Endothelial cell of umbilical vein (primary cell): ENCODE measurements around the gene CHMP1A. TPM values are rescaled to one million over a fixed set of nuclear protein-coding genes. Genes with fewer than 3 reads are reported as not detected.

Experiments used
- BruUV-seq: library from RNA; stranded (reverse); fragments of 400-500 nt; replicated peaks from 2 replicates; lab custom pipeline; 2021; lab: Mats Ljungman, UMichigan
- CTCF ChIA-PET: fragments of 300-600, 350-600 bp; sonication (Branson Sonifier 250); formaldehyde crosslinking; loops from one replicate; lab custom pipeline; 2021; ENCODE audit warnings: antibody characterized with exemption, inconsistent platforms; lab: Charles Lee
- POLR2A ChIA-PET: fragments of 300-600, 350-600 bp; sonication (Branson Sonifier 250); formaldehyde crosslinking; loops from one replicate; lab custom pipeline; 2021; ENCODE audit warnings: antibody characterized with exemption, inconsistent platforms; lab: Charles Lee
- DNase-seq: peaks from one replicate; pipeline ENCODE4 v3.0.0-alpha.2; 2011; ENCODE audit warnings: low read depth, low spot score
- FAIRE-seq: peaks from 2 replicates; lab custom pipeline; 2011; peaks lifted over from hg19 to GRCh38; lab: Jason Lieb, UNC
- H2AFZ ChIP-seq: 2 replicates; pipeline ENCODE4 v1.6.0; 2012; ENCODE audit warnings: low read depth, low read length, control low read depth, inconsistent platforms
- H3K27ac ChIP-seq: 2 replicates; pipeline ENCODE4 v1.5.1; 2011; ENCODE audit warnings: low read depth, mild to moderate bottlenecking, control low read depth, low read length, moderate library complexity; ENCODE audit not compliant: insufficient read depth
- H3K27me3 ChIP-seq, 2 experiments: 2 replicates each; pipeline versions ENCODE4 v1.6.0 to v1.6.1; 2011; ENCODE audit warnings: low read length in 2 of 2, mixed read lengths in 1 of 2; ENCODE audit not compliant: control insufficient read depth in 2 of 2, insufficient read depth in 2 of 2
- H3K36me3 ChIP-seq, 2 experiments: 2 replicates in 1 of 2; 3 replicates in 1 of 2; pipeline ENCODE4 v1.5.1; 2011; ENCODE audit warnings: low read length in 2 of 2, mild to moderate bottlenecking in 1 of 2, moderate library complexity in 1 of 2; ENCODE audit not compliant: control insufficient read depth in 2 of 2, insufficient read depth in 2 of 2; ENCODE audit errors: extremely low read depth in 1 of 2
- H3K4me1 ChIP-seq: 3 replicates; pipeline ENCODE4 v1.5.1; 2011; ENCODE audit warnings: mild to moderate bottlenecking, low read length; ENCODE audit not compliant: control insufficient read depth, insufficient read depth; ENCODE audit errors: extremely low read depth
- H3K4me2 ChIP-seq: 2 replicates; pipeline ENCODE4 v1.6.1; 2011; ENCODE audit warnings: low read length, control low read depth, mixed read lengths; ENCODE audit not compliant: insufficient read depth
- H3K4me3 ChIP-seq, 3 experiments: fragments of 200-600 bp in 1 of 3; sonication (generic), shearing (Covaris generic) in 1 of 3; replicated peaks in 1 of 3; 2 replicates each; pipeline ENCODE4 v1.5.1; 2011 to 2016; ENCODE audit warnings: control low read depth in 3 of 3, low read length in 3 of 3, mild to moderate bottlenecking in 2 of 3, inconsistent platforms in 1 of 3, low read depth in 1 of 3, moderate library complexity in 1 of 3; ENCODE audit not compliant: insufficient read depth in 1 of 3
- H3K79me2 ChIP-seq: 2 replicates; pipeline ENCODE4 v1.6.0; 2012; ENCODE audit warnings: low read length, inconsistent platforms; ENCODE audit not compliant: control insufficient read depth, insufficient read depth
- H3K9ac ChIP-seq: replicated peaks from 2 replicates; pipeline ENCODE3; 2011; ENCODE audit warnings: low read length, control low read depth; ENCODE audit not compliant: insufficient read depth; ENCODE audit errors: extremely low read depth
- H3K9me1 ChIP-seq: replicated peaks from 3 replicates; pipeline ENCODE4 v1.6.0; 2011; ENCODE audit warnings: mild to moderate bottlenecking, low read length; ENCODE audit not compliant: control insufficient read depth, insufficient read depth; ENCODE audit errors: extremely low read depth
- H3K9me3 ChIP-seq: replicated peaks from 2 replicates; pipeline ENCODE4 v1.5.1; 2012; ENCODE audit warnings: low read length, inconsistent platforms; ENCODE audit not compliant: control insufficient read depth, insufficient read depth
- H4K20me1 ChIP-seq: replicated peaks from 2 replicates; pipeline ENCODE3; 2011; ENCODE audit warnings: mild to moderate bottlenecking, low read length; ENCODE audit not compliant: control insufficient read depth, insufficient read depth; ENCODE audit errors: extremely low read depth
- CTCF ChIP-seq, 2 donors: IDR thresholded peaks; 1 replicate in 1 of 2; 2 replicates in 1 of 2; pipeline ENCODE4 v1.5.1; 2011; ENCODE audit warnings: low read length in 2 of 2, mild to moderate bottlenecking in 2 of 2, moderate library complexity in 2 of 2, control low read depth in 1 of 2, inconsistent platforms in 1 of 2, low read depth in 1 of 2; ENCODE audit not compliant: insufficient read depth in 1 of 2; ENCODE audit errors: extremely low read depth in 1 of 2
- EZH2 ChIP-seq: IDR thresholded peaks from 2 replicates; pipeline ENCODE4 v1.6.1; 2012; ENCODE audit warnings: borderline replicate concordance, low read depth, mild to moderate bottlenecking, moderate library complexity, low read length, inconsistent platforms; ENCODE audit not compliant: severe bottlenecking
- FOS ChIP-seq: IDR thresholded peaks from 2 replicates; pipeline ENCODE4 v1.6.1; 2011; ENCODE audit warnings: mild to moderate bottlenecking, low read length, moderate library complexity, borderline replicate concordance; ENCODE audit not compliant: insufficient read depth
- GATA2 ChIP-seq: IDR thresholded peaks from 2 replicates; pipeline ENCODE4 v1.7.0; 2011; ENCODE audit warnings: low read depth, mild to moderate bottlenecking, moderate library complexity, mixed read lengths, low read length; ENCODE audit not compliant: insufficient read length, insufficient read depth
- JUN ChIP-seq: IDR thresholded peaks from 2 replicates; pipeline ENCODE4 v1.6.1; 2011; ENCODE audit warnings: borderline replicate concordance, low read depth; ENCODE audit not compliant: insufficient read length, insufficient read depth
- MAX ChIP-seq: IDR thresholded peaks from 2 replicates; pipeline ENCODE4 v1.6.1; 2011; ENCODE audit not compliant: insufficient read depth, insufficient read length
- MYC ChIP-seq: IDR thresholded peaks from one replicate; pipeline ENCODE4 v1.6.1; 2011; ENCODE audit warnings: mild to moderate bottlenecking, low read depth, low read length
- POLR2A ChIP-seq: IDR thresholded peaks from 2 replicates; pipeline ENCODE4 v1.6.1; 2012; ENCODE audit warnings: low read depth, mild to moderate bottlenecking, control low read depth, low read length
- POLR2AphosphoS5 ChIP-seq: IDR thresholded peaks from 2 replicates; pipeline ENCODE4 v1.6.1; 2012; ENCODE audit warnings: low read depth, mild to moderate bottlenecking, control low read depth, low read length, moderate library complexity; ENCODE audit not compliant: insufficient read depth
- dilution Hi-C: fragments of 300-500 bp; cut with MboI; formaldehyde crosslinking; loops from one replicate; pipeline ENCODE4 v1.15.0; 2019; ENCODE audit warnings: low sequenced_read_pairs; ENCODE audit not compliant: extremely low pct_ligation_motif_present
- intact Hi-C: fragments of 100-400 bp; cut with micrococcal nuclease; formaldehyde crosslinking; loops from one replicate; pipeline ENCODE4 v1.10.0; 2022
- polyA plus RNA-seq, 4 experiments: library from polyadenylated mRNA; depleted of rRNA in 3 of 4; stranded (reverse) in 3 of 4; unstranded in 1 of 4; fragments of >200 nt; gene quantifications; 2 replicates each; pipeline versions ENCODE4 v1.2.1 to v1.2.3, GENCODE V29; 2011 to 2012; ENCODE audit warnings: missing spikeins in 1 of 4
- total RNA-seq: library from RNA; stranded (reverse); gene quantifications from 2 replicates; pipeline ENCODE4 v1.2.3, GENCODE V29; 2021

The CHMP1A gene
- total and polyA plus RNA-seq, 2 donors (not counting 3 experiments of a cell fraction or from before 2014, with no cell fraction given) = 83.9 to 101 TPM

DNA sequence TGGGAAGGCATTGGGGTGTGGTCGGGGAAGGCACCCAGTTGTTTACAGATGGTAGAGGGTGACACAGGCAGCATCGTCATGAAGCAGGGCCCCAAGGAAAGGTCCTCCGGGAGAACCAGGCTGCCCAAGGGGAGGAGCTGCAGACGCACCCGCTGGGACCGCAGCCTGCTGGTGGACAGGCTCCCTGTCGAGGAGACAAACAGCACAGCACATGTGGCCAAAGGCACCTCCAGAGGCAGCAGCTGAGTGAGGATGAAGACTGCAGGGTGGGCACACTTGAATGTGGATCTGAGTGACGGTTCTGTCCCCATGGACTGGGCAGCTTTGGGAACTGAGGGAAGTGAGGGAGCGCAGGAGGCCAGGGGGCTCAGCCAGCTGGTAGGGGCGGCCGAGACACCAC, 12.4 kb downstream of the CHMP1A start:
- H2AFZ ChIP-seq = no peak overlapping the region
- BruUV-seq = TSS peak; percentile 26
- H4K20me1 ChIP-seq = no peaks in the 10 kb centered on the region
- H3K79me2 ChIP-seq = no peaks in the 10 kb centered on the region
- no peak overlapping the region for H3K9ac ChIP-seq
- FAIRE-seq (no peak), DNase-seq (no peak)
- H3K27ac ChIP-seq = no peak overlapping the region
- ChIA-PET CTCF (no interaction called here), POLR2A (no interaction called here)
- no peak overlapping the region for H3K4me3 ChIP-seq
- no peaks in the 10 kb centered on the region for H3K27me3 ChIP-seq
- H3K36me3 ChIP-seq = peaks cover 4 to 26% of the 10 kb centered on the region in 2 experiments
- H3K9me1 ChIP-seq = no peaks in the 10 kb centered on the region
- no peaks in the 10 kb centered on the region for H3K4me1 ChIP-seq
- intact Hi-C loops = no loop called here
- no peaks in the 10 kb centered on the region for H3K9me3 ChIP-seq
- no peak overlapping the region for H3K4me2 ChIP-seq
- dilution Hi-C loops = no loop called here
- TF ChIP-seq MAX = no peak
- TF ChIP-seq CTCF (IDR thresholded peaks at IDR 0.05; ENCODE audit: extremely low read depth in 1 of 2, insufficient read depth in 1 of 2, low read depth in 1 of 2, low read length in 2 of 2) = no peak
- no peak for TF ChIP-seq MYC
- no peak for TF ChIP-seq POLR2A
- no peak for TF ChIP-seq GATA2
- no peak for TF ChIP-seq POLR2AphosphoS5
- TF ChIP-seq JUN = no peak
- no peak for TF ChIP-seq EZH2
- TF ChIP-seq FOS = no peak
